GM12892 (cell line): ENCODE data around the gene HIVEP3.

Experiments used
- DNase-seq: peaks from one replicate; pipeline ENCODE4 v3.0.0; 2011; ENCODE audit not compliant: insufficient read length
- FAIRE-seq: peaks from 2 replicates; lab custom pipeline; 2011; peaks lifted over from hg19 to GRCh38; lab: Jason Lieb, UNC
- POLR2A ChIP-seq: IDR thresholded peaks from 2 replicates; pipeline ENCODE4 v1.6.1; 2011; ENCODE audit warnings: low read depth, low read length, control low read depth
- POLR2AphosphoS5 ChIP-seq: IDR thresholded peaks from 2 replicates; pipeline ENCODE4 v1.6.1; 2011; ENCODE audit warnings: low read depth, low read length, control low read depth
- TAF1 ChIP-seq: IDR thresholded peaks from 2 replicates; pipeline ENCODE4 v1.6.1; 2011; ENCODE audit warnings: low read depth, mild to moderate bottlenecking, control low read depth, low read length, borderline replicate concordance

The HIVEP3 gene

DNA sequence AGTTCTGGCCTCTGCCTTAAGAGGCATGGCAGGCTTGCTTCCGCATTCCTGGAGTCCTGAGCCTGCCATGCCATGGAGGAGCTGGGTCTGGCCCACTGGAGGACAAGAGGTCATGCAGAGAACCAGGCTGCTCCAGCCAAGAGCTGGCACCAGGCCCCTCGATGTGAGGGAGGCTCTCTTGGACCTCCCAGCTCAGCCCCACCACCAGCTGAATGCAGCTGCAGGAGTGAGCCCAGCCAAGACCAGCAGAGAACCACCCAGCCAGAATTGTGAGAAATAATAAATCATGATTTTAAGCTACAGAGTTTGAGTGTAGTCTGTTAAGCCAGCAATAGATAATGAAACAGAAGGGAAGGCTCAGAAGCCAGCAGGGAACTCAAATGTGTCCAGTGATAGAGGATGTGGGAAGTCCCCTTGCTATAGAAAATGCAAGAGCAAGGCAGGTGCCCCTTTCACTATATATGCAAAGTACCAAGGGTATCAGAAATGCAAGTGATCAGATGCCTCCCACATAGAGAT lies 118.4 kb downstream of the HIVEP3 start:
- TF ChIP-seq TAF1: no peak
- TF ChIP-seq POLR2AphosphoS5: no peak
- TF ChIP-seq POLR2A: no peak
- FAIRE-seq (peak; percentile 94), DNase-seq (no peak)

- TF ChIP-seq POLR2A: no peak
- no peak for TF ChIP-seq TAF1
- FAIRE-seq (peak; percentile 91), DNase-seq (no peak)
These were observed 119.0 kb downstream of the HIVEP3 start for GRCh38 chr1:41799723-41800122.

- FAIRE-seq: peak; percentile 69
- TF ChIP-seq TAF1: no peak
- DNase-seq: no peak
These were observed 119.5 kb downstream of the HIVEP3 start for GRCh38 chr1:41799205-41799604.

GRCh38 chr1:41795205-41795762 lies 123.4 kb downstream of the HIVEP3 start:
- no peak for TF ChIP-seq TAF1
- TF ChIP-seq POLR2A: no peak
- no peak for TF ChIP-seq POLR2AphosphoS5
- no peak for DNase-seq
- no peak for FAIRE-seq

GRCh38 chr1:41794031-41794430 lies 124.7 kb downstream of the HIVEP3 start:
- TF ChIP-seq TAF1 (no peak), POLR2AphosphoS5 (no peak), POLR2A (no peak)
- DNase-seq (no peak), FAIRE-seq (no peak)

GRCh38 chr1:41792485-41792770 lies 126.3 kb downstream of the HIVEP3 start:
- DNase-seq (no peak), FAIRE-seq (no peak)
- TF ChIP-seq POLR2A (no peak), POLR2AphosphoS5 (no peak), TAF1 (no peak)

DNA sequence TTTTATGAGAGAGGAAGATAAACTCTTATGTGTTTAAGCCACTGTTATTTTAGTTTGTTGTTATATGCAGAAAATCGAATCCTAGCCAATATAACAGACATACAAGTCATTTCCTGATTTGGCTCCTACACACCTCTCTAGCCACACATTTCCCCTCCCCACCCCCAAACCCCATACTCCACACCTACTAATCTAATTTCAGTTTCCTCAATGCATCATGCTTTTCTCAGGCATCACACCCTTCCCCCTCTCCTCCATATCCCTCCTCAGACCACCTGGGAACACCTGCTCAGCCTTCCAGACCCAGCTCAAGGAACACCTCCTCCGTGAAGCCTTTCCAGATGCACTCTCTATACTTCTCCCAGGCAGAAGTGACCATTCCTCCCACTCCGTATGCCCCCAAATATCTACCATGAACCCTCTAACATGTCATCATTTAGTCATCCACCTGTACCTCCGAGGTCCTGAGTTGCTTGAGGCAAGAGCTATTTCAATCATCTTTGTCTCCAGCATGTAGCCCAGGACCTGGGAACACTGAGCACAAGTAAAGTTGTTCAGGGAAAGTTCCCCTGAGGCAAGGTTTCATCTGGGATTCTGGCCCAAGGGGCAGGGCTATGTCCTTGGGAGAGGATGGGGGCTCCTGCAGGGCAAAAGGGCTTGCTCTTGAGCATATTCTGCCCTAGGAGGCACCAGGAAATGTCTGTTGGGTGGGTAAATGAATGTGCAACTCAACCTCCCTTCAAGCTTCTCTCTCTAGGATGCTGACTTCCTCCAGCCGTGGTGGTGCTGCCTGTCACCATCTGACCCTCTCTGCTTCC lies 126.8 kb downstream of the HIVEP3 start:
- peak; percentile 44 for FAIRE-seq
- DNase-seq: no peak
- TF ChIP-seq POLR2A: no peak

DNA sequence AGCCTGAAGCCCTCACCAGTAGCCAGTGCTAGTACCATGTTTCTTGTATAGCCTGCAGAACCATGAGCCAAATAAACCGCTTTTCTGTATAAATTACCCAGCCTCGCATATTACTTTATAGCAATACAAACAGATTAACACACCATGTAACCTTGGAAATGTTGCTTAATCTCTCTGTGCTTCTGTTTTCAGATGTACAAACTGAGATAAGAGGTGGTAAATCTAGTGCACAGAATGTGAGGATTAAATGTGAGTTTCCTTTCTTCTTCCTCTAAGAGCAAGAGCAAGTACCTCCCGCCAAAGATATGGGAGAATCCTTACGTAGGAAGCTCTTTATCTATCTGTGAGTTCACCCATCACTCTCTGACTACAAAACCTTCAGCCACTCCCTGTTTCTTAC lies 128.4 kb downstream of the HIVEP3 start:
- no peak for DNase-seq
- no peak for FAIRE-seq

DNA sequence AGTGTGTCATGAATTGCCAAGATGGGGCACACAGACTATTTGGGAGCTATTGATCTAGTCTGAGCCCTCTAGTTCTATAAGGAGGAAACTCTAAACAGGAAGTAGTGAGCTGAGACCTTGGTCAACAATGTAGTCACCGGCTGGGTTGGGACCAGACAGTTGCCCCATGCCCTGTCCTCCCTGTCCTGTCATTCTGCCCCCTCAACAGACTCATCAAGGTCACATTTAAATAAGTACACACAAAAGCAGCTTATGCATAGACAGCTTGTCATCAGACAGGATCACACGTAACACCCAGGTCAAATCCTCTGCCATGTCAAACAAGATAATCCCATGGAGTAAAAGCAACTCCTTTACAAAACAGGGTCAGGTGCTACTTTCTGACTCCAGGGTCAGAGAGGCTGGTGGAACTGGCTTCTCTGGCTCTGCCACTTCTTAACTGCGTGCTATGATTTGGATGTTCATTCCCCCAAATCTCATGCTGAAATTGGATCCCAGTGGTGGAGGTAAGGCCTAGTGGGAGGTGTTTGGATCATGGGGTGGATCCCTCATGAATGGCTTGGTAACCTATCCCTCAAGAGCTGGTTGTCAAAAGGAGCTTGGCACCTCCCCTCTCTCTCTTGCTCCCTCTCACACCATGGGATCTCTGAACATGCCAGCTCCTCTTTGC lies 128.9 kb downstream of the HIVEP3 start:
- FAIRE-seq (no peak), DNase-seq (no peak)
- TF ChIP-seq TAF1: no peak
- TF ChIP-seq POLR2AphosphoS5: no peak
- no peak for TF ChIP-seq POLR2A

More for the DNA sequence above, 128.4 kb downstream of the HIVEP3 start:
- TF ChIP-seq POLR2A (no peak), POLR2AphosphoS5 (no peak), TAF1 (no peak)

DNA sequence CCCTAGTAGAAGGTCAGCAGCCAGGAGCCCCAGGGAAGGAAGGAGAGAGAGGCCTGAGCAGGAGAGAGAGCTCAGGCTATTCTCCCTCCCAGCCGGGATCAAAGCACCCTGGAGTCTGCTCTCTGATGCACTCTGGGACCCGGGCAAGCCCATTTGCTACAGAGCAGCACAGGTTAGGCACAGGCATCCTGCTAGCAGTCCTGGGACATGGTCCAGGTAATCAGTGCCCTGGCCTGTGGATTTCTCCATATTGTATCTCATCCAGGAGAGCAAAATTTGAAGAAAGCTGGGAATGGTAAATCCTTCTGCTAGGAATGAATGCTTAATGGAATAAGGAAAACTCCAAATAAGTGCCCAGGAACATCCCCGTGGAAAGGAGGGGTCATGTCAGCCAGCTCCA lies 130.3 kb downstream of the HIVEP3 start:
- no peak for TF ChIP-seq POLR2AphosphoS5
- TF ChIP-seq POLR2A: no peak
- no peak for TF ChIP-seq TAF1
- FAIRE-seq: no peak

DNA sequence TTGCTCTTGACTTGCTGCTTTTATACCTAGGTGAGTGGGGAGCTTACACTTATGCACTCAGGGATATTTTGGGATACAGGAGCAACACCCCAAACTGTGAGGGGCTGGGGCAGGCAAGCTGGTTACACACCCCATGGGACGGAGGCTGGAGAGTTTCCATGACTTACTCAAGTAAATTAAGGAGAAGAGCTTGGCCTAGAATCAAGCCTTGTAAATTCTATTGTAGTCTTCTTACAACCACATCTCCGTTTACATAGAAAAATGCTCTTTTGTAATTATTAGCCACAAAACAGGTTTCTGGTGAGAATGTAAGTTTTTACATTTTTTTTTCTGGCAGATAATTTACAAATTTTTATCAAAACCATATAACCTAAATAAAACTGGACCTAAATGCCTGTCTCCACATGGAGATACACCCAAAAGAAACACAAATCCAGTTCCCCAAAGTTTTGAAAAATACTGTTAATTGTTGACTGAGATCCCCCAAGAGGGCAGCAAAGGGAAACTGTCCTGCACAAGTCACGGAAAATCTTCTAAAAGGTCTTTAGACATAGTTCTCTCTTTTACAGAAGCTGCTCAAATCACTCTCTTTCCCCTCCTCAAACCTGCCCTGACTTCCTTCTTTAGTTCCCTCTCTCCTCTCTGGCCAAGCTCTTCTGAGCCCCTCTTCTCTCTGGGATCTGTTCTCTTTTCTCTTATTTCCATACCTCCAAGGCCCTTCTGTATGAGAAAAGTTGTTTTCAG lies 134.0 kb downstream of the HIVEP3 start:
- no peak for TF ChIP-seq TAF1
- no peak for TF ChIP-seq POLR2A
- TF ChIP-seq POLR2AphosphoS5: no peak
- DNase-seq: no peak
- no peak for FAIRE-seq

More for the DNA sequence above, 130.3 kb downstream of the HIVEP3 start:
- no peak for DNase-seq
